ENCODE measurements around the gene SPTBN1. TPM values are rescaled to one million over a fixed set of nuclear protein-coding genes. Genes with fewer than 3 reads are reported as not detected.

The SPTBN1 gene
- polyA plus RNA-seq, 2 of the 4 experiments (the other 2 are of a cell fraction): 105 to 126 TPM

GRCh38 chr2:54566896-54567295 is 110.8 kb downstream of the SPTBN1 start:
- POLR2A ChIA-PET: no interaction called here
- CTCF ChIA-PET: interaction anchor here (0.7 to 11.4 kb wide), 4 partner anchors 8 to 658 kb away, joined by 3 to 91 read pairs (median 4); no protein-coding TSS in a partner anchor
- H3K4me1 ChIP-seq: peaks cover 98% of the 10 kb centered on the region
- DNase-seq (ENCODE audit: low read depth in 1 of 2, low spot score in 1 of 2) (no peak), ATAC-seq (no peak), FAIRE-seq (no peak)
- H3K27ac ChIP-seq: peak overlapping the region in 1 of 2 experiments; percentile 70; a peak in 3 of 6 replicates
- WGBS (ENCODE audit: missing lambda C conversion rate): 78% methylated on average over 1 of the region's 1 CpG
- TF ChIP-seq CHD2 (IDR thresholded peaks at IDR 0.05; ENCODE audit: low read length, partially characterized antibody) (no peak), HMGXB4 (CRISPR knock-in tag; IDR thresholded peaks at IDR 0.05; ENCODE audit: borderline replicate concordance) (no peak), POLR2AphosphoS2 (conservative IDR thresholded peaks at IDR 0.05; ENCODE audit: low read length) (no peak), MYC (IDR thresholded peaks at IDR 0.05; ENCODE audit: borderline replicate concordance, low read length) (no peak), EHF (CRISPR knock-in tag; IDR thresholded peaks at IDR 0.05) (no peak)
- no peak overlapping the region for H3K4me3 ChIP-seq
- 0 out of 3 replicates have a peak overlapping the region, but pooled peaks have one; percentile 4 for H3K4me2 ChIP-seq
- H3K9me3 ChIP-seq: no peaks in the 10 kb centered on the region

- H3K4me3 ChIP-seq: peak overlapping the region; percentile 9; the same call in 2 of the 3 replicates
- 34% methylated on average over 5 of the region's 5 CpGs for WGBS (ENCODE audit: missing lambda C conversion rate)
- POLR2A ChIA-PET: interaction anchor here (1.6 kb wide), 1 partner anchor 10 kb away, joined by 6 read pairs; no protein-coding TSS in a partner anchor
- peaks cover 93% of the 10 kb centered on the region for H3K4me1 ChIP-seq
- CTCF ChIA-PET: no interaction called here
- TF ChIP-seq SMC3 (IDR thresholded peaks at IDR 0.05): no peak
- TF ChIP-seq USF2 (IDR thresholded peaks at IDR 0.05): no peak
- no peak for TF ChIP-seq NFE2L2 (conservative IDR thresholded peaks at IDR 0.05; ENCODE audit: low read length)
- no peak for TF ChIP-seq ZFP36 (IDR thresholded peaks at IDR 0.05; ENCODE audit: borderline replicate concordance, partially characterized antibody)
- no peak for TF ChIP-seq TP53 (CRISPR knock-in tag; IDR thresholded peaks at IDR 0.05)
- no peak for TF ChIP-seq ESRRA (IDR thresholded peaks at IDR 0.05; ENCODE audit: borderline replicate concordance, low read length)
- TF ChIP-seq POLR2AphosphoS2 (conservative IDR thresholded peaks at IDR 0.05; ENCODE audit: low read length): no peak; the same call in 1 of the 2 replicates
- TF ChIP-seq GATA3 (IDR thresholded peaks at IDR 0.05; ENCODE audit: borderline replicate concordance): no peak
- no peak for TF ChIP-seq HEYL (CRISPR knock-in tag; IDR thresholded peaks at IDR 0.05)
- TF ChIP-seq RAD21 (conservative IDR thresholded peaks at IDR 0.05 in 1 of 2, IDR thresholded peaks at IDR 0.05 in 1 of 2): no peak
- no peak for TF ChIP-seq PHF8 (IDR thresholded peaks at IDR 0.05; ENCODE audit: borderline replicate concordance, low read depth)
- no peak for TF ChIP-seq TFCP2L1 (CRISPR knock-in tag; IDR thresholded peaks at IDR 0.05)
- TF ChIP-seq POLR2A (IDR thresholded peaks at IDR 0.05; ENCODE audit: low read length): no peak
- no peak for TF ChIP-seq RCOR1 (IDR thresholded peaks at IDR 0.05; ENCODE audit: low read depth, low read length)
- TF ChIP-seq MAX (IDR thresholded peaks at IDR 0.05): no peak
- no peak for TF ChIP-seq CEBPB (IDR thresholded peaks at IDR 0.05)
- no peak for TF ChIP-seq KDM5A (IDR thresholded peaks at IDR 0.05)
- peak; percentile 49 for FAIRE-seq
- ATAC-seq: no peak
- H3K27ac ChIP-seq: peak overlapping the region; percentile 93 to 97
- DNase-seq (ENCODE audit: low read depth in 1 of 2, low spot score in 1 of 2): no peak
- peak overlapping the region; percentile 86 for H3K4me2 ChIP-seq
- no peaks in the 10 kb centered on the region for H3K9me3 ChIP-seq
These were observed 112.8 kb downstream of the SPTBN1 start for GRCh38 chr2:54568876-54569321.

GRCh38 chr2:54569745-54570301 is 113.7 kb downstream of the SPTBN1 start:
- Histone ChIP-seq H3K4me1 (peaks cover 93% of the 10 kb centered on the region), H3K27ac (peak overlapping the region; percentile 93 to 97), H3K4me2 (peak overlapping the region; percentile 86), H3K9me3 (no peaks in the 10 kb centered on the region), H3K4me3 (0 out of 3 replicates have a peak overlapping the region, but pooled peaks have one; percentile 1)
- CTCF ChIA-PET: interaction anchor here (0.7 to 2.1 kb wide), 6 partner anchors 10 to 125 kb away, joined by 3 to 14 read pairs (median 3); no protein-coding TSS in a partner anchor
- ATAC-seq (no peak), DNase-seq (ENCODE audit: low read depth in 1 of 2, low spot score in 1 of 2) (no peak), FAIRE-seq (no peak)
- TF ChIP-seq HEYL (CRISPR knock-in tag; IDR thresholded peaks at IDR 0.05) (no peak), MAZ (IDR thresholded peaks at IDR 0.05; ENCODE audit: borderline replicate concordance, low read depth, low read length) (no peak), MAX (IDR thresholded peaks at IDR 0.05) (0 out of 2 replicates have a peak, but pooled peaks have one; percentile 35)
- POLR2A ChIA-PET: interaction anchor here (1.6 to 3.4 kb wide), 2 partner anchors 11 kb away, joined by 6 to 52 read pairs; no protein-coding TSS in a partner anchor
- 77% methylated on average over 3 of the region's 3 CpGs for WGBS (ENCODE audit: missing lambda C conversion rate)
